Astrocyte (in vitro differentiated cells and primary cell): Measurements from ENCODE around the gene CIITA. TPM values are rescaled to one million over a fixed set of nuclear protein-coding genes. Genes with fewer than 3 reads are reported as not detected.
"Not testable (repeated sequence)": the region's sequence is repeated elsewhere in the genome, so short reads cannot be mapped to it uniquely, and the experiment has no call there.

Experiments used
- DNase-seq: peaks from one replicate; pipeline ENCODE4 v3.0.0-alpha.2; 2010; ENCODE audit warnings: low read depth
- FAIRE-seq: peaks from 2 replicates; lab custom pipeline; 2011; peaks lifted over from hg19 to GRCh38; lab: Jason Lieb, UNC
- H2AFZ ChIP-seq: 2 replicates; pipeline ENCODE4 v1.6.0; 2012; ENCODE audit warnings: low read depth, low read length, inconsistent platforms
- H3K27ac ChIP-seq: 2 replicates; pipeline ENCODE4 v1.5.1; 2011; ENCODE audit warnings: low read depth, low read length, inconsistent platforms
- H3K27me3 ChIP-seq: 2 replicates; pipeline ENCODE4 v1.6.0; 2011; ENCODE audit warnings: low read length, inconsistent platforms; ENCODE audit not compliant: insufficient read depth
- H3K36me3 ChIP-seq: 2 replicates; pipeline ENCODE4 v1.5.1; 2011; ENCODE audit warnings: low read length, inconsistent platforms; ENCODE audit not compliant: insufficient read depth
- H3K4me1 ChIP-seq: 2 replicates; pipeline ENCODE4 v1.5.1; 2011; ENCODE audit warnings: low read length, inconsistent platforms; ENCODE audit not compliant: insufficient read depth
- H3K4me2 ChIP-seq: 2 replicates; pipeline ENCODE4 v1.6.0; 2012; ENCODE audit warnings: low read length, inconsistent platforms
- H3K4me3 ChIP-seq: 2 replicates; pipeline ENCODE4 v1.5.1; 2011; ENCODE audit warnings: low read depth, mild to moderate bottlenecking, low read length, inconsistent platforms; ENCODE audit not compliant: insufficient read depth
- H3K79me2 ChIP-seq: 2 replicates; pipeline ENCODE4 v1.6.0; 2012; ENCODE audit warnings: mild to moderate bottlenecking, low read length, inconsistent platforms; ENCODE audit not compliant: insufficient read depth
- H3K9ac ChIP-seq: 2 replicates; pipeline ENCODE4 v1.6.0; 2012; ENCODE audit warnings: mild to moderate bottlenecking, low read length, inconsistent platforms
- H3K9me3 ChIP-seq: 2 replicates; pipeline ENCODE4 v1.5.1; 2012; ENCODE audit warnings: low read depth, mild to moderate bottlenecking, low read length, inconsistent platforms; ENCODE audit not compliant: insufficient read depth
- H4K20me1 ChIP-seq: 2 replicates; pipeline ENCODE4 v1.6.0; 2012; ENCODE audit warnings: low read length, inconsistent platforms; ENCODE audit not compliant: insufficient read depth
- H3K27ac Mint-ChIP-seq: one replicate; pipeline ENCODE4 v1.8.0; 2021; ENCODE audit warnings: mild to moderate bottlenecking, mixed read lengths; ENCODE audit not compliant: unreplicated experiment
- H3K27me3 Mint-ChIP-seq: one replicate; pipeline ENCODE4 v1.8.0; 2021; ENCODE audit warnings: low read depth, mixed read lengths; ENCODE audit not compliant: unreplicated experiment
- H3K36me3 Mint-ChIP-seq: one replicate; pipeline ENCODE4 v1.8.0; 2021; ENCODE audit warnings: low read depth, mixed read lengths; ENCODE audit not compliant: unreplicated experiment
- H3K4me1 Mint-ChIP-seq: one replicate; pipeline ENCODE4 v1.8.0; 2021; ENCODE audit warnings: low read depth, mixed read lengths; ENCODE audit not compliant: unreplicated experiment
- H3K4me3 Mint-ChIP-seq: one replicate; pipeline ENCODE4 v1.8.0; 2021; ENCODE audit warnings: mild to moderate bottlenecking, moderate library complexity, mixed read lengths; ENCODE audit not compliant: unreplicated experiment
- H3K9me3 Mint-ChIP-seq: one replicate; pipeline ENCODE4 v1.8.0; 2021; ENCODE audit warnings: mild to moderate bottlenecking, mixed read lengths; ENCODE audit not compliant: unreplicated experiment
- CTCF ChIP-seq: IDR thresholded peaks from 2 replicates; pipeline ENCODE4 v1.5.1; 2011; ENCODE audit warnings: low read depth, mild to moderate bottlenecking, inconsistent platforms, low read length, moderate library complexity; ENCODE audit not compliant: insufficient read depth
- EZH2 ChIP-seq: IDR thresholded peaks from 2 replicates; pipeline ENCODE4 v1.6.1; 2012; ENCODE audit warnings: mild to moderate bottlenecking, low read length, inconsistent platforms; ENCODE audit not compliant: insufficient read depth
- total RNA-seq: library from RNA; stranded (reverse); gene quantifications from 2 replicates; pipeline ENCODE4 v1.2.1, GENCODE V29; 2021

The CIITA gene
- total RNA-seq, 1 donor from 2014 or later: not detected

- Histone ChIP-seq H4K20me1 (no peaks in the 10 kb centered on the region), H3K4me2 (peak overlapping the region; percentile 77), H3K27me3 (peaks cover 8% of the 10 kb centered on the region), H2AFZ (peak overlapping the region; percentile 69), H3K9me3 (no peaks in the 10 kb centered on the region), H3K4me3 (peak overlapping the region; percentile 24), H3K27ac (no peak overlapping the region), H3K36me3 (no peaks in the 10 kb centered on the region), H3K9ac (peak overlapping the region; percentile 67), H3K79me2 (no peaks in the 10 kb centered on the region), H3K4me1 (peaks cover 20% of the 10 kb centered on the region)
- Mint-ChIP-seq H3K9me3 (no peaks in the 10 kb centered on the region), H3K36me3 (no peaks in the 10 kb centered on the region), H3K27ac (no peak overlapping the region), H3K4me3 (no peak overlapping the region), H3K27me3 (peaks cover 11% of the 10 kb centered on the region), H3K4me1 (peaks cover 3% of the 10 kb centered on the region)
- no peak for FAIRE-seq
- DNase-seq: peak; percentile 77
- no peak for TF ChIP-seq CTCF
- no peak for TF ChIP-seq EZH2
These were observed 48.1 kb upstream of the CIITA start for GRCh38 chr16:10828851-10829366.

GRCh38 chr16:10829390-10830098 is 47.5 kb upstream of the CIITA start:
- peak overlapping the region; percentile 77 for H3K4me2 ChIP-seq

GRCh38 chr16:10830240-10830639 is 46.8 kb upstream of the CIITA start:
- H3K9me3 Mint-ChIP-seq, H3K27ac Mint-ChIP-seq, H3K9me3 ChIP-seq, H3K4me2 ChIP-seq, DNase-seq, FAIRE-seq, H3K36me3 Mint-ChIP-seq, H4K20me1 ChIP-seq, H3K9ac ChIP-seq, H3K27ac ChIP-seq, H3K27me3 ChIP-seq, H3K4me3 Mint-ChIP-seq, H3K4me1 Mint-ChIP-seq, H3K4me3 ChIP-seq, H3K36me3 ChIP-seq, H3K79me2 ChIP-seq, H2AFZ ChIP-seq: not testable (repeated sequence)
- H3K4me1 ChIP-seq: peaks cover 20% of the 10 kb centered on the region
- H3K27me3 Mint-ChIP-seq: peaks cover 21% of the 10 kb centered on the region

More at GRCh38 chr16:10829390-10830098, 47.5 kb upstream of the CIITA start:
- H3K27ac ChIP-seq, H2AFZ ChIP-seq, H3K79me2 ChIP-seq, DNase-seq, H3K9me3 Mint-ChIP-seq, H3K27me3 ChIP-seq, H3K27ac Mint-ChIP-seq, H3K4me3 Mint-ChIP-seq, H3K36me3 Mint-ChIP-seq, H3K4me3 ChIP-seq, H4K20me1 ChIP-seq, H3K36me3 ChIP-seq, H3K4me1 Mint-ChIP-seq, FAIRE-seq, H3K9me3 ChIP-seq: not testable (repeated sequence)
- peaks cover 17% of the 10 kb centered on the region for H3K27me3 Mint-ChIP-seq
- Histone ChIP-seq H3K4me1 (peaks cover 20% of the 10 kb centered on the region), H3K9ac (peak overlapping the region; percentile 67)
